ENCODE measurements around the gene ZNF446. TPM values are rescaled to one million over a fixed set of nuclear protein-coding genes. Genes with fewer than 3 reads are reported as not detected.

ZNF446 gene
- total RNA-seq, 1 experiment from 2014 or later, result 9.7 TPM

DNA sequence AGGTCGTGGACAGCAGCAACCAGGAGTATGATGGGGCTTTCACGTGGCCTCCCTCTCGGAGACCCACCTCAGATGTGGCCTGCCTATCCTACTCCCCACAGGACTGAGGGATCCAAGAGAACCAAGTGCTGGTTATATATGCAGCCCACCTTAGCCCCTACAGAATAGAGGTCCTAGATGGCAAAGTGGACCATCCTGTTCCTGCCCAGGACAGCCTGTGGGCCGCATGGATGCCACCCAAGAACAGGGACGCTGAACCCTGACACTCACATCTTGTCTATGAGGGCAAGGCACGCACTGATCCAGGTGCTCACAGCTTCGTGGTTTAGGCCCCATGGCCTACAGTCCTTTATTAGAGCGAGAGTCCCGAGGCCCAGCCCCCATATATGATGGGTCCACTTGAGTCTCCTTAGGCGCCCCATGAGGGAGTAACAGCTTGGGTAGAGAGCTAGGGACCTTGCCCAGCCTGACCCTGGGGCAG, 37.1 kb downstream of the ZNF446 start:
- no peak for DNase-seq
- H3K36me3 Mint-ChIP-seq (ENCODE audit: insufficient read depth, unreplicated experiment), result peaks cover 49% of the 10 kb centered on the region
- H3K27ac Mint-ChIP-seq (ENCODE audit: unreplicated experiment), result no peak overlapping the region
- H3K4me3 ChIP-seq (ENCODE audit: low read depth, low read length), result no peak overlapping the region
- peaks cover 12% of the 10 kb centered on the region for H3K4me1 Mint-ChIP-seq (ENCODE audit: low read depth, unreplicated experiment)
- ChIA-PET POLR2A (no interaction called here), CTCF (interaction anchor here (1.2 kb wide), 1 partner anchor 31 kb away, joined by 3 read pairs; the partner anchor contains the start of gene TRIM28)
- peaks cover 3% of the 10 kb centered on the region; the same call in 1 of the 2 replicates for H3K9me3 ChIP-seq
- intact Hi-C loops (cut with micrococcal nuclease; ENCODE audit: unreplicated experiment), result no loop called here
- H3K36me3 ChIP-seq (ENCODE audit: control insufficient read depth, insufficient read depth, low read length), result peaks cover 3% of the 10 kb centered on the region; the same call in 1 of the 2 replicates
- BruUV-seq (replicated peaks), result no TSS peak
- H3K9me3 Mint-ChIP-seq (ENCODE audit: unreplicated experiment), result peaks cover 2% of the 10 kb centered on the region
- no peaks in the 10 kb centered on the region for H3K27me3 ChIP-seq (replicated peaks; ENCODE audit: control insufficient read depth, insufficient read depth, low read length)
- no peaks in the 10 kb centered on the region for H3K27me3 Mint-ChIP-seq (ENCODE audit: insufficient read depth, unreplicated experiment)
- TF ChIP-seq, protein P1, sequence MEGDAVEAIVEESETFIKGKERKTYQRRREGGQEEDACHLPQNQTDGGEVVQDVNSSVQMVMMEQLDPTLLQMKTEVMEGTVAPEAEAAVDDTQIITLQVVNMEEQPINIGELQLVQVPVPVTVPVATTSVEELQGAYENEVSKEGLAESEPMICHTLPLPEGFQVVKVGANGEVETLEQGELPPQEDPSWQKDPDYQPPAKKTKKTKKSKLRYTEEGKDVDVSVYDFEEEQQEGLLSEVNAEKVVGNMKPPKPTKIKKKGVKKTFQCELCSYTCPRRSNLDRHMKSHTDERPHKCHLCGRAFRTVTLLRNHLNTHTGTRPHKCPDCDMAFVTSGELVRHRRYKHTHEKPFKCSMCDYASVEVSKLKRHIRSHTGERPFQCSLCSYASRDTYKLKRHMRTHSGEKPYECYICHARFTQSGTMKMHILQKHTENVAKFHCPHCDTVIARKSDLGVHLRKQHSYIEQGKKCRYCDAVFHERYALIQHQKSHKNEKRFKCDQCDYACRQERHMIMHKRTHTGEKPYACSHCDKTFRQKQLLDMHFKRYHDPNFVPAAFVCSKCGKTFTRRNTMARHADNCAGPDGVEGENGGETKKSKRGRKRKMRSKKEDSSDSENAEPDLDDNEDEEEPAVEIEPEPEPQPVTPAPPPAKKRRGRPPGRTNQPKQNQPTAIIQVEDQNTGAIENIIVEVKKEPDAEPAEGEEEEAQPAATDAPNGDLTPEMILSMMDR (IDR thresholded peaks at IDR 0.05; ENCODE audit: insufficient read depth in 1 of 2, low read depth in 1 of 2, low read length in 1 of 2, severe bottlenecking in 1 of 2, unreplicated experiment in 1 of 2), result no peak
- H3K4me1 ChIP-seq, result peaks cover 2% of the 10 kb centered on the region
- peak overlapping the region; percentile 50 for H3K4me3 Mint-ChIP-seq (ENCODE audit: unreplicated experiment)

DNA sequence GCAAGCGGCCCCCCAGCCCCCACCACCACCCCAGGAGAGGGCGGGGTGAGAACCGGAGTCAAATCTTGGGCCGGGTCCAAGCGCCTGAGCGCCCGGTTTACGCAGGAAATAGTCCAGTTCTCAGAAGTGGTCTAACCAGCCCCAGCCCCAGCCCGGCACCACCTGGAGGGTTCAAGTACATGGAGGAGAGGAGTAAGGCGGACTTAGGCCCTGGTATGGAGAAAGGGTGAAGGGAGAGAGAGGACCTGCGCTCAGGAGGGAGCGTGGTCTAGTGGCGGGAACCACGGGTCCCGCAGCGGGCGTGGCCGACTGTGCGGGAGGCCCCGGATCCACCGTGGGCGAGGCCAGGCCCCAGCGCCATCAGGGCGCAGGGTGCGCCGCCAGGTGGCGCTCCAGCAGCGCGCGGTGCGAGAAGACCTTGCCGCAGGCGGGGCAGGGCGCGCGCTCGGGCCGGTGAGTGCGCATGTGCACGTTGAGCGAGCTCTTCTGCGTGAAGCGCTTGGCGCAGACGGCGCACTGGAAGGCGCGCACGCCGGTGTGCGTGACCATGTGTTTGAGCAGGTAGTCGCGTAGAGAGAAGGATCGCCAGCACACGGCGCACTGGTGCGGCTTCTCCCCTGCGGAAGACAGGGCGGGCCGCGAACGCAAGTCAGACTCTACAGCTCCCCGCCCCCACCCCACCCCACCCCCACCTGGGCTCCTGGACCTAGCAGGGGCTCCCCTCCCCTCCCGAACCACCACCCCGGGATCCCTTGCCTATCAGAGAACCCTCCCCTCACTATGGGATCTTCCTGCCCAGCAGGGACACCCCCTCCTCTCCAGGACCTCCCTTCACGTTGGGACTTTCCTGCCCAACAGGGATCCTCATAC, 37.8 kb downstream of the ZNF446 start:
- Mint-ChIP-seq H3K4me3 (ENCODE audit: unreplicated experiment) (peak overlapping the region; percentile 50), H3K9me3 (ENCODE audit: unreplicated experiment) (no peaks in the 10 kb centered on the region), H3K36me3 (ENCODE audit: insufficient read depth, unreplicated experiment) (peaks cover 53% of the 10 kb centered on the region), H3K4me1 (ENCODE audit: low read depth, unreplicated experiment) (peaks cover 18% of the 10 kb centered on the region), H3K27ac (ENCODE audit: unreplicated experiment) (no peak overlapping the region), H3K27me3 (ENCODE audit: insufficient read depth, unreplicated experiment) (no peaks in the 10 kb centered on the region)
- peaks cover 6% of the 10 kb centered on the region for H3K4me1 ChIP-seq
- CTCF ChIA-PET, result interaction anchor here (1.2 kb wide), 1 partner anchor 30 kb away, joined by 3 read pairs; the partner anchor contains the start of gene TRIM28
- H3K4me3 ChIP-seq (ENCODE audit: low read depth, low read length), result peak overlapping the region; percentile 2
- H3K27me3 ChIP-seq (replicated peaks; ENCODE audit: control insufficient read depth, insufficient read depth, low read length), result no peaks in the 10 kb centered on the region
- peaks cover 3% of the 10 kb centered on the region; the same call in 1 of the 2 replicates for H3K36me3 ChIP-seq (ENCODE audit: control insufficient read depth, insufficient read depth, low read length)
- H3K9me3 ChIP-seq, result no peaks in the 10 kb centered on the region
- POLR2A ChIA-PET, result no interaction called here
- TF ChIP-seq, protein P1 (IDR thresholded peaks at IDR 0.05; ENCODE audit: insufficient read depth in 1 of 2, low read depth in 1 of 2, low read length in 1 of 2, severe bottlenecking in 1 of 2, unreplicated experiment in 1 of 2), result peak in 1 of 2 experiments; percentile 21
- DNase-seq, result peak in 1 of 2 experiments; percentile 50
- intact Hi-C loops (cut with micrococcal nuclease; ENCODE audit: unreplicated experiment), result no loop called here
- BruUV-seq (replicated peaks), result no TSS peak

DNA sequence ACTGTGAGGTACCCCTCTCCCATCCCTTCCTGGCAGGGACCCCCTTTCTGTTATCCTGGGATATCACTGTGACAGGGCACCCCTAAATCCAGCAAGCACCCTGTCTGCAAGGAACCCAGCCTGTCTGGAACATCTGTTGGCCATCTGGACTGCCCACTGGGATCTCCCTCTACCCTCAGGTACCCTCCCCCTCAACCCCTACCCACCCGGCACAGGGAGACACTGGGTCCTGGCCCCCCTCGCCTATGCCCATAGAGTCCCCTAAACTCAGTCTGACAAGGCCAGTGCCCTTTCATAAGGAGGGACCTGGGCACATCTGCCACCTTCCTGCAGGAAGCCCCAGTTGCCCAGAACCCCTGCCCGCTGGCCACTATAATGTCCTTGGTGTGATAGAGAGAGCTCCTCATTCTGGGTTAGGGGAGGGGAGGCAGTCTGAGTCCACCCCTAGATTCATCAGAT, 38.4 kb downstream of the ZNF446 start:
- H3K36me3 Mint-ChIP-seq (ENCODE audit: insufficient read depth, unreplicated experiment), result peaks cover 59% of the 10 kb centered on the region
- H3K27ac Mint-ChIP-seq (ENCODE audit: unreplicated experiment), result no peak overlapping the region
- Histone ChIP-seq H3K9me3 (no peaks in the 10 kb centered on the region), H3K27me3 (replicated peaks; ENCODE audit: control insufficient read depth, insufficient read depth, low read length) (no peaks in the 10 kb centered on the region), H3K4me3 (ENCODE audit: low read depth, low read length) (0 out of 2 replicates have a peak overlapping the region, but pooled peaks have one; percentile 2), H3K36me3 (ENCODE audit: control insufficient read depth, insufficient read depth, low read length) (peaks cover 3% of the 10 kb centered on the region; the same call in 1 of the 2 replicates), H3K4me1 (peaks cover 6% of the 10 kb centered on the region)
- H3K4me3 Mint-ChIP-seq (ENCODE audit: unreplicated experiment), result peak overlapping the region; percentile 50
- POLR2A ChIA-PET, result no interaction called here
- TF ChIP-seq, protein P1 (IDR thresholded peaks at IDR 0.05; ENCODE audit: insufficient read depth in 1 of 2, low read depth in 1 of 2, low read length in 1 of 2, severe bottlenecking in 1 of 2, unreplicated experiment in 1 of 2), result no peak
- H3K9me3 Mint-ChIP-seq (ENCODE audit: unreplicated experiment), result no peaks in the 10 kb centered on the region
- no peaks in the 10 kb centered on the region for H3K27me3 Mint-ChIP-seq (ENCODE audit: insufficient read depth, unreplicated experiment)
- BruUV-seq (replicated peaks), result no TSS peak
- intact Hi-C loops (cut with micrococcal nuclease; ENCODE audit: unreplicated experiment), result no loop called here
- CTCF ChIA-PET, result interaction anchor here (0.7 to 1.2 kb wide), 2 partner anchors 29 to 31 kb away, joined by 3 to 7 read pairs; partner anchors contain the start of gene TRIM28
- DNase-seq, result no peak
- H3K4me1 Mint-ChIP-seq (ENCODE audit: low read depth, unreplicated experiment), result peaks cover 20% of the 10 kb centered on the region

Measured in Caco-2 (cell line).